Measurements from ENCODE around the gene RGS10. TPM values are rescaled to one million over a fixed set of nuclear protein-coding genes. Genes with fewer than 3 reads are reported as not detected.

The RGS10 gene
- total RNA-seq, 1 experiment from 2014 or later = 10.6 TPM

- no peaks in the 10 kb centered on the region for H3K27me3 ChIP-seq (ENCODE audit: insufficient read depth, low read length)
- no peaks in the 10 kb centered on the region for H3K4me1 ChIP-seq (ENCODE audit: insufficient read depth, low read length)
- no peaks in the 10 kb centered on the region for H3K23me2 ChIP-seq (ENCODE audit: insufficient read length, low read depth, low read length, poor library complexity, severe bottlenecking)
- H2BK5ac ChIP-seq (ENCODE audit: insufficient read length, low read length) = no peak overlapping the region
- no peak for DNase-seq
- no peak overlapping the region for H3K27ac ChIP-seq (ENCODE audit: insufficient read length, low read depth, low read length)
- H4K20me1 ChIP-seq (ENCODE audit: control insufficient read depth, insufficient read depth, insufficient read length) = no peaks in the 10 kb centered on the region
- H2AFZ ChIP-seq (ENCODE audit: low read length) = no peak overlapping the region
- H3K4me1 Mint-ChIP-seq = peaks cover 6 to 24% of the 10 kb centered on the region in 2 experiments
- no peak for TF ChIP-seq CTCF (conservative IDR thresholded peaks at IDR 0.05)
- H2BK20ac ChIP-seq (ENCODE audit: low read depth, low read length, poor library complexity, severe bottlenecking) = no peak overlapping the region
- H3K4ac ChIP-seq (ENCODE audit: low read depth, low read length) = no peak overlapping the region
- H3K14ac ChIP-seq (ENCODE audit: insufficient read depth, low read length) = no peak overlapping the region
- H4K5ac ChIP-seq (ENCODE audit: insufficient read length, low read depth, low read length) = no peak overlapping the region
- H3K18ac ChIP-seq (ENCODE audit: insufficient read length, low read depth, low read length) = no peak overlapping the region
- no peak overlapping the region for H3K4me3 Mint-ChIP-seq
- no peaks in the 10 kb centered on the region for H3K79me1 ChIP-seq (ENCODE audit: insufficient read depth, low read depth, low read length, poor library complexity, severe bottlenecking)
- no peak overlapping the region for H3K9ac ChIP-seq (ENCODE audit: extremely low read depth, insufficient read length, low read length)
- no peak overlapping the region for H3T11ph ChIP-seq (ENCODE audit: low read length)
- no peak overlapping the region for H2BK12ac ChIP-seq (ENCODE audit: insufficient read length, low read depth, low read length)
- no peaks in the 10 kb centered on the region for H3K9me3 ChIP-seq (ENCODE audit: control insufficient read depth, low read depth, low read length)
- H4K91ac ChIP-seq (ENCODE audit: insufficient read length, low read depth, low read length) = no peak overlapping the region
- H4K8ac ChIP-seq (replicated peaks; ENCODE audit: insufficient read length, low read depth, low read length) = no peak overlapping the region
- no CpG with 5 or more reads among the region's 5 CpGs for WGBS (ENCODE audit: extremely low coverage, insufficient read length, low lambda C conversion rate)
- H3K36me3 Mint-ChIP-seq (ENCODE audit: insufficient read depth in 1 of 3, low read depth in 3 of 3) = no peaks in the 10 kb centered on the region
- H3K56ac ChIP-seq (ENCODE audit: insufficient read length, low read depth, low read length) = no peak overlapping the region
- H3K27ac Mint-ChIP-seq = no peak overlapping the region
- no peaks in the 10 kb centered on the region for H3K79me2 ChIP-seq (ENCODE audit: insufficient read depth, low read length)
- no peak overlapping the region for H2BK15ac ChIP-seq (ENCODE audit: low read depth, low read length)
- H3K4me2 ChIP-seq (ENCODE audit: insufficient read depth, insufficient read length, low read length) = no peak overlapping the region
- peaks cover 21% of the 10 kb centered on the region for H3K27me3 Mint-ChIP-seq (ENCODE audit: low read depth)
- H2BK120ac ChIP-seq (ENCODE audit: low read depth, low read length, poor library complexity, severe bottlenecking) = no peak overlapping the region
- no peaks in the 10 kb centered on the region; a peak in 1 of 5 replicates for H3K9me3 Mint-ChIP-seq
- H3K23ac ChIP-seq (ENCODE audit: insufficient read length, low read depth, low read length) = no peak overlapping the region
- no peak overlapping the region for H2AK5ac ChIP-seq (ENCODE audit: insufficient read length, low read length)
Observed at GRCh38 chr10:119499677-119500002, 42.9 kb downstream of the RGS10 start.
